ENCODE measurements around the gene RTCA. TPM values are rescaled to one million over a fixed set of nuclear protein-coding genes. Genes with fewer than 3 reads are reported as not detected.
"Not testable (repeated sequence)": the region's sequence is repeated elsewhere in the genome, so short reads cannot be mapped to it uniquely, and the experiment has no call there.

RTCA gene
- polyA plus RNA-seq, 4 donors: 30.5 to 39.9 (median 31.9) TPM

DNA sequence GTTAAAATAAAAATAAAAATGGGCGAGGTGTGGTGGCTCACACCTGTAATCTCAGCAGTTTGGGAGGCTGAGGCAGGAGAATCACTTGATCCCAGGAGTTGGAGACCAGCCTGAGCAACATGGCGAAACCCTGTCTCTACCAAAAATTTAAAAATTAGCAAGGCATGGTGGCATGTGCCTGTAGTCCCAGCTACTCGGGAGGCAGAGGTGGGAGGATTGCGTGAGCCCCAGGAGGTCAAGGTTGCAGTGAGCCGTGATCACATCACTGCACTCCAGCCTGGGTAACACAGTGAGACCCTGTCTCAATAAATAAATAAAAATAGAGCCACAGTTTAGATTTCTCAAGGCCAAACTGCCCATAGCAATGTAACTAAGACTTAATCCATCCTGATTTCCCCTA lies 9.7 kb upstream of the RTCA start:
- DNase-seq (ENCODE audit: low read depth in 4 of 4, low spot score in 2 of 4): not testable (repeated sequence)

DNA sequence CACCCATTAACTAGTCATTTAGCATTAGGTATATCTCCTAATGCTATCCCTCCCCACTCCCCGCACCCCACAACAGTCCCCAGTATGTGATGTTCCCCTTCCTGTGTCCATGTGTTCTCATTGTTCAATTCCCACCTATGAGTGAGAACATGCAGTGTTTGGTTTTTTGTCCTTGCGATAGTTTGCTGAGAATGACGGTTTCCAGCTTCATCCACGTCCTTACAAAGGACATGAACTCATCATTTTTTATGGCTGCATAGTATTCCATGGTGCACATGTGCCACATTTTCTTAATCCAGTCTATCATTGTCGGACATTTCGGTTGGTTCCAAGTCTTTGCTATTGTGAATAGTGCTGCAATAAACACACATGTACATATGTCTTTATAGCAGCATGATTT lies 7.6 kb upstream of the RTCA start:
- DNase-seq (ENCODE audit: low read depth in 4 of 4, low spot score in 2 of 4): not testable (repeated sequence)

DNA sequence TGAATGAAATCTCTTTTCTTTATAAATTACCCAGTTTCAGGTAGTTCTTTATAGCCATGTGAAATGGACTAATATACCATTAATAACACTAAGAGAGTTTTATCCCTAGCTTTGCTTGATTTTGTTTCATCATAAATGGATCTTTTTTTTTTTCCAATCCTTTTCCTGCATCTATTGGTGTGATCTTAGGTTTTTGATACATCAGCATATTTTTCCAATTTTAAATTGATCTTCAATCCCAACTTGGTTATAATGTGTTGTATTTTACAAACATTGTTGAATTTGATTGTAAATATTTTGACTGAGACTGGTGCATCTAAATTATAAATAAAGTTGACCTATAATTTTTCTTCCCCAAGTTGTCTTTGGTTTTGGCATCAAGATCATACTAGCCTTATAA lies 4.3 kb upstream of the RTCA start:
- no peak for DNase-seq (ENCODE audit: low read depth in 4 of 4, low spot score in 2 of 4)

DNA sequence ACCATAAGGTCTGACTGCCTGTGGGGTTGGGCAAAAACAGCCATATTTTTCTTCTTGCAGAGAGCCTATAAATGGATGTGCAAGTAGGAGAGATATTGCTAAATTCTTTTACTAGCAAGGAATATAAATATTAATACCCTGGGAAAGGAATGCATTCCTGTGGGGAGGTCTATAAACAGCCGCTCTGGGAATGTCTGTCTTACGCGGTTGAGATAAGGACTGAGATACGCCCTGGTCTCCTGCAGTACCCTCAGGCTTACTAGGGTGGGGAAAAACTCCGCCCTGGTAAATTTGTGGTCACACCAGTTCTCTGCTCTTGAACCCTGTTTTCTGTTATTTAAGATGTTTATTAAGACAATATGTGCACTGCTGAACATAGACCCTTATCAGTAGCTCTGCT lies 1.9 kb upstream of the RTCA start:
- not testable (repeated sequence) for DNase-seq (ENCODE audit: low read depth in 4 of 4, low spot score in 2 of 4)

DNA sequence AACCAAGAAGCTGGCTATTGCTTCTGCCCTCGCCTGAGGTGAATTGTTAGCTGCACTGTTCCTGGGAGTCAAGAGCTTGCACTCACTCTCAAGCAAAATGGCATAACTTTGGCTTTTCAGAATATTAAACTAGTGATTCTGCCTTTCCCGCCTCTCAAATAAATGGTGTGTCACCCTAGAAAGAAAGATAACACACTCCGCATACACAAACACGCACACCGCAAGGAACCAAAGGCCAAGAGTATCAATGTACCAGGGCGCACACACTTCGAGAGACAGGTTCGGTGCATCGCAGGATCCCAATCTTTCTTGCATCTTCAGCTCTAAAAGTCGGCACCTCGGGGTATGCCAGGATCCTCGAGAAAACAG lies 470 bp upstream of the RTCA start:
- DNase-seq (ENCODE audit: low read depth in 4 of 4, low spot score in 2 of 4): peak in 1 of 4 donors; percentile 71

DNA sequence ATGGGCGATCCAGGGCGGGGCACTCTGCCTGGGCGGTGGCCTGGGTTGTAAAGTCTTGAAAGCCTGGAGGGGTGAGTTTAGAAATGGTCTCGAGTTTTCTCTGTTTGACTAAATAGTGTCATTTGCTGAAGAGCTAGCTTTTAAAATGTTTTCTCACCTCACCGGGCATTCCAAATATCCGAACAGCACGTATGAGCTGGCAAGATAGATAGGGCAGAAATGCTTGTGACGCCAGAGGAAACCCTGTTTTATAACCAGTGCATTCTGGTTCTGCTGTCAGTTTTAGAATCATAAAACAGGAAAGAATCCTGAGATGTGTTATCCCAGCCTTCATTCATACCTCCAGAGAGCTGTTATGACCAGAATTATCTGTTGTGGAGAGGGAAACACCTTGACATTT lies 725 bp downstream of the RTCA start:
- DNase-seq (ENCODE audit: low read depth in 4 of 4, low spot score in 2 of 4): peak in 1 of 4 donors; percentile 3

DNA sequence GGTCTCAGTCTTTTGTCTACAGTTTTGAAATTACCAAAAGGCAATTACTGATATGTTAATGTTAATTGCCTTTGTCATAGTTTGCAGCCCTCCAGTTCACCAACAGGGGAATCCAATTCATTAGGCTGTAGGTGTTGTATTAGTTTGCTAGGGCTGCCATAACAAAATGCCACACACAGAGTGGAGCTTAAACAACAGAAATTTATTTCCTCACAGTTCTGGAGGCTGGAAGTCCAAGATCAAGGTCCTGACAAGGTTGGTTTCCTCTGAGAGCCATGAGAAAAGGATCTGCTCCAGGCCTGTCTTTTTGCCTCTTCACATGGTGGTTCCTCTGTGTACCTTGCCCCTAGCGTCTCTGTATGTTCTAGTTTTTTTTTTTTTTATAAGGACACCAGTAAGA lies 1.3 kb downstream of the RTCA start:
- DNase-seq (ENCODE audit: low read depth in 4 of 4, low spot score in 2 of 4): no peak

DNA sequence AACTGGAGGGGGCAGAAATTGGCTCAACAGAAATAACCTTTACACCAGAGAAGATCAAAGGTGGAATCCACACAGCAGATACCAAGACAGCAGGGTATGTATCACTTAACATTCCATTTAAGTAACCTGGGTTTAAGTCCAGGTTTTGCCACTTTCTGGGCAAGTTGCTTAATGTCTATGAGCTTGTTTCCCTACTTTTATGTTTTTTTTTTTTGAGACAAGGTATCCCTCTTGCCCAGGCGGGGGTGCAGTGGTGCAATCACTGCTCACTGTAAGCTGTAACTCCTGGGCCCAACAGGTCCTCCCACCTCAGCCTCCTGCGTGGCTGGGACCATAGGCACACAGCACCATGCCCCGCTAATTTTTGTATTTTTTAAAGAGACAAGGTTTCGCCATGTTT lies 2.2 kb downstream of the RTCA start:
- no peak for DNase-seq (ENCODE audit: low read depth in 4 of 4, low spot score in 2 of 4)

DNA sequence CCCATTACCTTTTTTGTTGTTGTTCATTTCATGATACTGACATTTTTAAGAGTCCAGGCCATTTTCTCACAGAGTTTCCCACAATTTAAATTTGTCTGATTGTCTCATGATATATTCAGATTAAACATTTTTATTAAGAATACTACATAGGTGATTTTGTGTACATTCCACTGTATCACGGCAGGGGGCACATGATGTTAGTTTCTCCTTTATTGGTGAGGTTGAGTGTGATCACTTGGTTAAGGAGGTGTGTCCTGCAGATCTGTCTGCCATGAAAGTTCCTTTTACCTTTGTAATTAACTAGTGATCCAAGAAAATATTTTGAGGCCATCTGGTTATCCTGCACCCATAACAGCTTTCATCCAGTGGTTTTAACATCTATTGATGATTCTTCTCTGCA lies 11.8 kb downstream of the RTCA start:
- no peak for DNase-seq (ENCODE audit: low read depth in 4 of 4, low spot score in 2 of 4)

DNA sequence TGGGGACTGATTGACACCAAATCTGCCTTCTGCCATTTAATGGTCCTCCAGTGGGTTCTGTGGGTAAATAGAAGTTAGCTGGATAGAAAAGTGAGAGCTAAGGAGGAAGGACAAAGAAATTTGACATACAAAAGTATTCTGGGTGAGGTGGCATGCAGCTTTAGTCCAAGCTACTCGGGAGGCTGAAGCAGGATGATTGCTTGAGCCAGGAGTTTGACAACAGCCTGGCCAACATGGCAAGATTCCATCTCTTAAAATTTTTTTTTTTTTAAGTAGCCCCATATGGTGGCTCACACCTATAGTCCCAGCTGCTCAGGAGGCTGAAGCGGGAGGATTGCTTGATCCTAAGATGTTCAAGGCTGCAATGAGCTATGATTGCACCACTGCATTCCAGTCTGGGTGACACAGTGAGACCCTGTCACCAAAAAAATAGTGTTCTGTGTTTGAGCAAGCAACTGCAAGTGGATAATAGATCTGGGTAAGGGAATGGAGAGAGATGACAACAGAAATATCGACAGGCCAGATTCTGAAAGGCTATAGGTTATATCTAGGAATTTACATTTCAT lies 13.4 kb downstream of the RTCA start:
- DNase-seq (ENCODE audit: low read depth in 4 of 4, low spot score in 2 of 4): no peak

DNA sequence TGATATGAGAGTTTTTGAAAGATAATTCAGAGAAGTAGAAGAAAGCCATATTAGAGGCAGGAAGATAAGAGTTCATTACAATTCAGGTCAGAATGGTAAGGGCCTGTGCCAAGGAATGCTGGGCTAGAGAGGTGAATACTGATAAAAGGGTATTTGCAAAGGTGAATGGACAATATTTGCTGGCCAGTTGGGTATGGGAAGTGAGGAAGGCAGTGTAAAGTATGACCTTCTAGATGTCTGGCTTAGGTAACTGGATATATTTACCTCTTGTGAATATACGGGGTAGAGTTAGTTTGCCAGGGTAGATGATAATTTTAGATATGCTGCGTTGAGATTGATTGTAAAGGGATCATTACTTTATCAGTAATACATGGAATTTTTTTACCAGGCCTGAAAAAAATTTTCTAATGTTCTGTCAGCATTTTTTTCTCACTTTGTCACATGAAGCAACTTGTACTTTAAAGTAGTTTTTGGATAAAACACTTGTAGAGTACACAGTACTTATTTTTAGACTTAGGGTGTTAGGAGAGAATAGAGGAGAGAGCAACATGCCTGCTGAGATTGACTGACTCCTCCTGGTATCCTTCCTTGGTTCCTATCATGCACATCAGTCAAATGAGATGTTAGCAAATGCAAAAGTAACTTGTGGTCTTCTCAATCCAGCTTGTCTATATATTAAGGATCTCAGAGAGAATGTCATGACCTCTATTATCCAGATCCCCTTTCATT lies 14.1 kb downstream of the RTCA start:
- DNase-seq (ENCODE audit: low read depth in 4 of 4, low spot score in 2 of 4): no peak

DNA sequence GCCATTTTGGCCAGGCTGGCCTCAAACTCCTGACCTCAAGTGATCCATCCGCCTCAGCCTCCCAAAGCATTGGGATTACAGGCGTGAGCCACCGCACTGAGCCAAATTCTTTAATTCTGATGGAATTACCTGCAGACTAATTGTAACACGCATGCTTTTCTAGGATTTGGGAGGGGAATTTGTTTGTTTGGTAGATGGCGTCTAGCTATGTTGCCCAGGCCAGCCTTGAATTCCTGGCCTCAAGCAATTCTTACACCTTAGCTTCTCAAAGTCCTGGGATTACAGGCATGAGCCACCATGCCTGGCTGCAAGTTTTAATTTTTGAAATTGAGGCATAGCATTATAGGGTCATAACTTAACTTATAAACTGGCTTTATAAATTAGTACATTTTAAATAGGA lies 18.6 kb downstream of the RTCA start:
- DNase-seq (ENCODE audit: low read depth in 4 of 4, low spot score in 2 of 4): no peak

DNA sequence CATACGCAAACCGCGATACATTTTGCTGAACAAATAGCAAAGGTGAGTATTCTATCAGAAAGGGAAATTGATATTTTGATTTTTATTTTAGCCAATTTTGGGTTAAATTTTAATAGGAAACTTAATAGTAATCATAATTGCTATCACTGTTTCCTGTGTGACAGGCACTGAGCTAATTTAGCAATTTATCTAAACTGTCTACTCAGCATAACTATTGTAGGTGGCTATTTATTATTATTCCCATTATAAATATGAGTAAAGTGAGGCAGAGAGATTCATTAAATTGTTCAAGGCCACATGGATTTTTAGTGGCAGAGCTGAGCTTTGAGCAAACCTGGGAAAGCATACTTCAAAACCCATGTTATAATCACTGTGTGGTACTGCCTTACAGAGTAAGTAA lies 21.1 kb downstream of the RTCA start:
- no peak for DNase-seq (ENCODE audit: low read depth in 4 of 4, low spot score in 2 of 4)

DNA sequence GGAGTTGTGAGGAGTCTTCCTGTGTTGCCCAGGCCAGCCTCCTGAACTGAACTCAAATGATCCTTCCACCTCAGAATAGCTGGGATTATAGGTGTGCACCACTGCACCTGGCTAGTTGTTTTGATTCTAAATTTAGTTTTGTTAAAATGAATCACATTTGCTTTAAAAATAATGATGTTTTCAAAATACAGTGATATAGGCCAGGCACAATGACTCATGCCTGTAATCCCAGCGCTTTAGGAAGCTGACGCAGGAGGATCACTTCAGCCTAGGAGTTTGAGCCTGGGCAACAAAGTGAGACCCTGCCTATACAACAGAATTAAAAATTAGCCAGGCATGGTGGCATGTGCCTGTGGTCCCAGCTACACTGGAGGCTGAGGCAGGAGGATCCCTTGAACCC lies 24.3 kb downstream of the RTCA start:
- DNase-seq (ENCODE audit: low read depth in 4 of 4, low spot score in 2 of 4): no peak

DNA sequence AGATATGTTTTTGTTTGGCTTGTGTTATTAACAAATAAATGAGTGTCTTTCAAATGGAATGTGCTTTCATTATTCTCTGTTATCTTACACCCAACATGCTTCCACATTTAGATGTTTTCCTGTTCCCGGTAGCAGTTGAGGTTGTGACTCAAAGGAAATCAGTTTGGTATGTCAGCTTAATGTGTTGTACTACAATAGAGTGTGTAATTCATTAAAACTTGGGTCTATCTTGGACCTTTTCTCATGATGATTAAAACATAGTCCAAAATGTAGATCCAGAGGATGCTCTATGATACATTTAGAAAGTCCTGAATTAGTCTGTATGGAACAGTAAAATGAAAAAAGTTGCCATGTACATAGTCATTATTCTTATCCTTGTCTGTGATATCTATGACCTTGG lies 26.7 kb downstream of the RTCA start:
- no peak for DNase-seq (ENCODE audit: low read depth in 4 of 4, low spot score in 2 of 4)

DNA sequence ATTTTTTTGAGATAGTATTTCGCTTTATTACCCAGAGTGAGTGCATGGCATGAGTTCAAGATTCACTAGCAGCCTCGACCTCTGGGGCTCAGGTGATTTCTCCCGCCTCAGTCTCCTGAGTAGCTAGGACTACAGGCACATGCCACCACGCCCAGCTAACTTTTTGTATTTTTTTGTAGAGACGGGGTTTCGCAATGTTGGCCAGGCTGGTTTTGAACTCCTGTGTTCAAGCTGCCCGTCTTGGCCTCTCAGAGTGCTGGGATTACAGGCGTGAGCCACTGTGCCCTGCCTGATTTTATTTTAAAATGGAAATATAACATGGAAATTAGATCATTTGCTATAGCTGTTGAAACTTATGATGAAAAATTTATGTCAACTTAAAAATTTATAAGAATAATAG lies 30.1 kb downstream of the RTCA start:
- DNase-seq (ENCODE audit: low read depth in 4 of 4, low spot score in 2 of 4): no peak

DNA sequence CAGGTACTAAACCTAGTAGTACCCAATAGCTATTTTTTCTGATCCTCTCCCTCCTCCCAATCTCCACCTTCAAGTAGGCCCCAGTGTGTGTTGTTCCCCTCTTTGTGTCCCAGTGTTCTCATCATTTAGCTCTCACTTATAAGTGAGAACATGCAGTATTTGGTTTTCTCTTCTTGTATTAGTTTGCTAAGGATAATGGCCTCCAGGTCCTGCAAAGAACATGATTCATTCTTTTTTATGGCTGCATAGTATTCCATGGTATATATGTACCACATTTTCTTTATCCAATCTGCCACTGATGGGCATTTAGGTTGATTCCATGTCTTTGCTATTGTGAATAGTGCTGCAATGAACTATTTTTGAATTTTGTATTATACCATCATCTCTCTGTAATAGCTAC lies 31.0 kb downstream of the RTCA start:
- DNase-seq (ENCODE audit: low read depth in 4 of 4, low spot score in 2 of 4): not testable (repeated sequence)

DNA sequence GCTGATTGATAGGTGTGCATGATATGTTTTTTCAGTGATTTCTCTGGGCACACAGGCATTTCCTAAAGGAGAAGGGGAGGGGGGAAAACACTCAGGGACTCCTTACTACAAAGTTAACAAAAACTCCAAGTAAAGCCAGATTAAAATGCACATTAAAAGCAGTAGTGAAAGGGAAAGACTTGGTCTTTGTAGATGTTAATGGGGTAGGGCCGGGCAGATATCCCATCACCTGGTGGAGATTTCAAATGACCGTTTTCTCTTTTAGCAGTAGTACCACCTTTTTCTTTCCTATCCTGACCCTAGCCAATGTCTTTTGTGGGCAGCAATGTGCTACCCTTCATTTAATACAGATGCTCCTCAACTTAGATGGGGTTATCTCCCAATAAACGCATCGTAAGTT lies 32.5 kb downstream of the RTCA start:
- no peak for DNase-seq (ENCODE audit: low read depth in 4 of 4, low spot score in 2 of 4)

DNA sequence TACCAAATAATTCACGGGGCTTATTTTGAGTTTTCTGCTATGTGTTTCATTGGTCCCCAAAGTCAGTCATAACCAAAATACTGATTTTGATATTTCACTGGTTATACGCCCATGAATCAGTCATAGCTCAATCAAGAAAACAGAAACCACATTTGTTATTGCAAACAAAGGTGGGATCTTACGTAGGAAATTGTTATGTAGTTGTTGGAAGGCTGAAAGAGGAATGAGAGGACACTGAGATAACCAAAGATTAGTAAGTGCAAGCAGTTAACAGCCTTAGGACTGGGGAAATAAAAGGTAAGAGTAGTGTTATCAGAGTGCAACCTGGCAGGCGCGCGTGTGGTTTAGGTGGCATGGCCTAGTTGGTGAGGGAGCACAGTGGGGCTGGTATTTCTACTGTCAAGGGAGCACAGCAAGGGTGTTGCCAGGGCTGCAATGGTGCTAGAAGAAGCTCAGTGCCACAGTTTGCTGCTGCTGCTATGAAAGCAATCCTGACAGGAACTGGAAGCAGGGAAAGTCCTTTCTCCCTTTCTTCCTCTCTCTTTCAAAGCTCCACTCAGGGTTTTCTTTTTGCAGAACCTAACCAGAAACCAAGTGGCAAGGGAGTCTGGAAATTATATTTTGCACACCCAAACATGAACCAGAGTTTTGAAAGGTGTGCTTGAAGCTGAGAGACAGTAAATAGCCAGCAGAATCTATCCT lies 33.7 kb downstream of the RTCA start:
- no peak for DNase-seq (ENCODE audit: low read depth in 4 of 4, low spot score in 2 of 4)

DNA sequence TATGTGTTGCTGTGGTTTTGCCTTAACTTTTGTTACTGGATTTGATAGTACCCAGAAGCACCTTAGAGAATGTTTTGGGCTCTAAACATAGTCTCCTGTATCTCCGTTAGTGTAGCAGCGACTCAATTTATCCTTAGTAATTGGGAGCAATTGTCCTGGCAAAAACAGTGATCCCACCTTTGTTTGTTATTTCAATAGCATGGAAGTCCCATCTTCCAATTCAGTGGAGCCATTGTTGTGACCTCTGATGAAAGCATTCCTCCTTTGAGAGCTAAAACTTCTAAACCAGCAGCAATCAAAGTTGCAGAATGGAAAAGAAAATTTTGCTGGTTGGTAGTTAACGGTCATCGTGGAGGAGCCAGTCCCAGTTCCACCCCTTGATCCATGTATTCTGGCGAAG lies 34.7 kb downstream of the RTCA start:
- no peak for DNase-seq (ENCODE audit: low read depth in 4 of 4, low spot score in 2 of 4)

DNA sequence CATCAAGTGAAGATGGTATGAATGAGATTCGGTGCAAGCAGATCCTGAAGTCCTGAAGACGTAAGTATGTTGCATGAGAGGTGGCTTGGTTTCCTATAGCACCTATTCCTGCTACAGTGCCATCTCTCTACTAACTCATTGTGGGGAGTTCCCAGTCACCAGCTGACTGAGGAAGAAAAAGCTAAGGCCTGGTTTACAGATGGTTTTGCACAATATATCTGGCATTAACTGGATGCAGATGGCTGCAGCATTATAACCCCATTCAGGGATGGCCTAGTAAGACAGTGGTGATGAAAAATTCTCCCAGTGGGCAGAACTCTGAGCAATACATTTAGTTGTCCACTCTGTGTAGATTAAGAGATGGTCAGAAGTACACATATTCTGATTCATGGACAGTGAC lies 36.7 kb downstream of the RTCA start:
- no peak for DNase-seq (ENCODE audit: low read depth in 4 of 4, low spot score in 2 of 4)

DNA sequence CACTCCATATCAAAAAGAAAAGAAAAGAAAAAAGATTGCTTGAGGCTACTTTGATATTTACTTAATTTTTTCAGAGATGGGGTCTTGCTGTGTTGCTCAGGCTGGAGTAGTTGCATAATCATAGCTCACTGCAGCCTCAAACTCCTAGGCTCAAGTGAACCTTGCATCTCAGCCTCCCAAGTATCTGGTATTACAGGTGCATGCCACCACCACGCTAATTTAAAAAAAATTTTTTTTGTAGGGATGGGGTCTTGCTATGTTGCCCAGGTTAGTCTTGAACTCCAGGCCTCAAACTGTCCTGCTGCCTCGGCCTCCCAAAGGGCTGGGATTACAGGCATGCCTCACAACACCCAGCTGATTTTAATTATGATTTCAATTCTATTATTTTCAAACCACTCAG lies 38.2 kb downstream of the RTCA start:
- no peak for DNase-seq (ENCODE audit: low read depth in 4 of 4, low spot score in 2 of 4)
